HepG2 (cell line): ENCODE results near the gene NMBR.
"Not testable (repeated sequence)": the region's sequence is repeated elsewhere in the genome, so short reads cannot be mapped to it uniquely, and the experiment has no call there.

Source experiments
- BRD4 ChIP-seq: sonication (generic); formaldehyde crosslinking; IDR thresholded peaks from 2 replicates; pipeline ENCODE4 v1.4.0; 2020; ENCODE audit warnings: missing genetic modification reagents
- CTCF ChIP-seq: sonication (generic); formaldehyde crosslinking; IDR thresholded peaks from 2 replicates; pipeline ENCODE4 v1.5.0; 2020; ENCODE audit warnings: mild to moderate bottlenecking, missing genetic modification reagents, moderate library complexity
- FOXP1 ChIP-seq, 2 experiments: fragments of 450-650 bp in 1 of 2; IDR thresholded peaks; 2 replicates each; pipeline ENCODE4 v1.6.1; 2017 to 2018; ENCODE audit warnings: antibody characterized with exemption in 1 of 2
- KLF16 ChIP-seq, 2 experiments: sonication (generic) in 1 of 2; formaldehyde crosslinking in 1 of 2; IDR thresholded peaks; 2 replicates each; pipeline versions ENCODE4 v1.6.1 to v1.8.0; 2016 to 2023; ENCODE audit warnings: missing genetic modification reagents in 2 of 2, missing compliant biosample characterization in 1 of 2
- MAZ ChIP-seq, 2 experiments: sonication (generic) in 1 of 2; formaldehyde crosslinking in 1 of 2; IDR thresholded peaks; 2 replicates each; pipeline versions ENCODE4 v1.5.0 to v1.6.1; 2012 to 2020; ENCODE audit warnings: low read depth in 2 of 2, mild to moderate bottlenecking in 2 of 2, borderline replicate concordance in 1 of 2, improper control_type of control experiment in 1 of 2, low read length in 1 of 2, missing genetic modification reagents in 1 of 2, moderate library complexity in 1 of 2
- PRDM10 ChIP-seq: sonication (generic); formaldehyde crosslinking; IDR thresholded peaks from 2 replicates; pipeline ENCODE4 v1.4.0; 2020; ENCODE audit warnings: low read depth, missing genetic modification reagents
- ZNF713 ChIP-seq: sonication (generic); formaldehyde crosslinking; IDR thresholded peaks from 2 replicates; pipeline ENCODE4 v1.4.0; 2020; ENCODE audit warnings: mild to moderate bottlenecking, missing genetic modification reagents
- ZNF781 ChIP-seq: sonication (generic); formaldehyde crosslinking; IDR thresholded peaks from 2 replicates; pipeline ENCODE4 v1.5.1; 2020; ENCODE audit warnings: borderline replicate concordance, mild to moderate bottlenecking, missing genetic modification reagents; ENCODE audit errors: not compliant biosample characterization
- ZNF891 ChIP-seq: sonication (generic); formaldehyde crosslinking; IDR thresholded peaks from 2 replicates; pipeline ENCODE4 v1.5.0; 2020; ENCODE audit warnings: mild to moderate bottlenecking, missing genetic modification reagents

GRCh38 chr6:142141531-142141930 lies 5.4 kb downstream of the NMBR start:
- not testable (repeated sequence) for TF ChIP-seq CTCF; BRD4; MAZ (IDR thresholded peaks at IDR 0.05; ENCODE audit: borderline replicate concordance, low read depth, low read length); MAZ (CRISPR knock-in tag; IDR thresholded peaks at IDR 0.05; ENCODE audit: low read depth); ZNF891; ZNF713 (CRISPR knock-in tag); KLF16 (CRISPR knock-in tag; IDR thresholded peaks at IDR 0.05); PRDM10; ZNF781 (CRISPR knock-in tag); FOXP1 (IDR thresholded peaks at IDR 0.05); FOXP1 (CRISPR knock-in tag; IDR thresholded peaks at IDR 0.05)
